ENCODE results near the gene SULT1A4. TPM values are rescaled to one million over a fixed set of nuclear protein-coding genes. Genes with fewer than 3 reads are reported as not detected.
"Not testable (repeated sequence)": the region's sequence is repeated elsewhere in the genome, so short reads cannot be mapped to it uniquely, and the experiment has no call there.

Gene SULT1A4
- total RNA-seq, result 3.3 and 3.7 TPM in 2 replicates
- long read RNA-seq, result 0 reads

DNA sequence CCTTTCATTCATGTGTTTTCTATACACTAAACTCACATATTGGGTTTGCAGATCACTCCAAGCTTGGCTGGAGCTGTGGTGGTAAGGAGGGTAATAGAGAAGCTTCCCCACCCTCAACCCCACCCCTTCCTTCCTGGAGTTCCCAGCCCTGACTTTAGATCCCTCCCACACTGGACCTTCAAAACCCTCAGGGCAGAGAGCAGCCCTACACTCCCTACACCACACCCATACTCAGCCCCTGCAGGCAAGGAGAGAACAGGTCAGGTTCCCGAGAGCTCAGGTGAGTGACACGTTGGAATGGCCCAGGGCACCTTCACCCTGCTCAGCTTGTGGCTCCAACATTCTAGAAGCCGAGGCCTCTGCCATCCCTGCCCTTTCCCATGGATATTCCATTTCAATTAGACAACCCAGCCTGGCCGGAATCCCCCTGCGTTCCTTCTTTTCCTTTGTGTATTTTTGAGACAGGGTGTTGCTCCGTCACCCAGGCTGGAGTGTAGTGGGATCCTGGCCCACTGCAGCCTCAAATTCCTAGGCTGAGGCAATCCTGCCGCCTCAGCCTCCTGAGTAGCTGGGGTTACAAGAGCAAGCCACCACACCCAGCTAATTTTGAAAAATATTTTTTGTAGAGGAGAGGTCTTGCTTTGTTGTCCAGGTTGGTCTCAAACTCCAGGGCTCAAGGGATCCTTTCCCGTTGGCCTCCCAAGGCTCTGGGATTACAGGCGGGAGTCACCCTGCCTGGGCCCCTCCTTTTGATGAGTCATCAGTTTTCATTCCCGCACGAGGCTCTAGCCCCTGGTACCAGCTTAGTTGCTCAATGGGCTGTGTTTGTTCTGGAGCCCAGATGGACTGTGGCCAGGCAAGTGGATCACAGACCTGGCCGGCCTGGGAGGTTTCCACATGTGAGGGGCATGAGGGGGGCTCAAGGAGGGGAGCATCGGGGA is at the start of gene SULT1A4:
TSS of gene SULT1A4 (plus strand) at position 208 of the 941 bp plus-strand sequence. CDS start 1,473 bp downstream, outside the sequence.
- not testable (repeated sequence) for H3K4me3 Mint-ChIP-seq (ENCODE audit: low read depth); H3K9me3 Mint-ChIP-seq (ENCODE audit: low read depth); H3K4me1 Mint-ChIP-seq (ENCODE audit: low read depth); DNase-seq (ENCODE audit: low spot score, unreplicated experiment); H3K27ac Mint-ChIP-seq; H3K27me3 Mint-ChIP-seq; H3K36me3 Mint-ChIP-seq (ENCODE audit: insufficient read depth)

DNA sequence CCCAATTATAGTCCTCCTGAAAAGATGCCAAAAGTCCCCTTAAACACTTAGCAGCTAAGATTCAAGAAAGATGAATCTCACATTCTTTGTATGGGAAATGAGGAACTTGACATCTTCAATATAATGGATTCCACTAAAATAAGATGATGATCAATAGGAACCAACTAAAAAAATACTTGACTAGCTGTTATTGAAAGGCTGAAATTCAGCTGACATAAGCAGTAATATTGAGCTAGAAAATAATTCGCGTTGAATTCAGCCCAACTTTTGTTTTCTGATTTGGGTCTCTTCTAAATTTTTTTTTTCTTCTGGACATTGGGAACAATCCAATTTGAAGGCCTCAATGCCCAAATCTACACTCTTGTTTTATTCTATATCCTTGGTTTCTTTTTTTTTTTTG is 36.1 kb upstream of the SULT1A4 start:
- not testable (repeated sequence) for H3K27me3 Mint-ChIP-seq; H3K4me3 Mint-ChIP-seq (ENCODE audit: low read depth); H3K4me1 Mint-ChIP-seq (ENCODE audit: low read depth)

GRCh38 chr16:29425390-29425789 is 34.3 kb upstream of the SULT1A4 start:
- not testable (repeated sequence) for H3K27ac Mint-ChIP-seq; H3K9me3 Mint-ChIP-seq (ENCODE audit: low read depth); H3K4me3 Mint-ChIP-seq (ENCODE audit: low read depth); DNase-seq (ENCODE audit: low spot score, unreplicated experiment); H3K36me3 Mint-ChIP-seq (ENCODE audit: insufficient read depth); H3K27me3 Mint-ChIP-seq; H3K4me1 Mint-ChIP-seq (ENCODE audit: low read depth)

More for the DNA sequence above, 36.1 kb upstream of the SULT1A4 start:
- H3K9me3 Mint-ChIP-seq (ENCODE audit: low read depth); H3K36me3 Mint-ChIP-seq (ENCODE audit: insufficient read depth); H3K27ac Mint-ChIP-seq; DNase-seq (ENCODE audit: low spot score, unreplicated experiment): not testable (repeated sequence)

DNA sequence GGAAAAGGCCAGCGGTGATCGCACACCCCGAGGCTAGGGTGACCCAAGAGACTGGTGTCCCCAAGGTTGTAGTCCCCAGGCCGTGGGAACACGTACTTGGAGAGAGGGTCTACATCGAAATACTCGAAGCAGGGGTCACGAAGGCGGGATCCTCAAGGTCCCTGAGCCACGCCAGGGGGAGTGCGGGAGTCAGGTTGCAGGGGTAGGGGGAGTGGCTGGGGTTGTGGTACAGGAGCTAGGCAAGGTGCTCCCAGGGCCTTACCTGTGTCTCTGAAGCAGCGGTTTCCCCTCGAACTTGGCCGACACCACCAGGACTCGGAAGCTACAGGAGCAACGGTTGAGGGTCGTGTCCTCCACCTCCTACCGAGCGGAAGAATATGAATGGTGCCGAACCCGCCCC is 6.0 kb upstream of the SULT1A4 start:
- H3K27me3 Mint-ChIP-seq; H3K27ac Mint-ChIP-seq; H3K4me1 Mint-ChIP-seq (ENCODE audit: low read depth); DNase-seq (ENCODE audit: low spot score, unreplicated experiment); H3K36me3 Mint-ChIP-seq (ENCODE audit: insufficient read depth); H3K4me3 Mint-ChIP-seq (ENCODE audit: low read depth); H3K9me3 Mint-ChIP-seq (ENCODE audit: low read depth): not testable (repeated sequence)

DNA sequence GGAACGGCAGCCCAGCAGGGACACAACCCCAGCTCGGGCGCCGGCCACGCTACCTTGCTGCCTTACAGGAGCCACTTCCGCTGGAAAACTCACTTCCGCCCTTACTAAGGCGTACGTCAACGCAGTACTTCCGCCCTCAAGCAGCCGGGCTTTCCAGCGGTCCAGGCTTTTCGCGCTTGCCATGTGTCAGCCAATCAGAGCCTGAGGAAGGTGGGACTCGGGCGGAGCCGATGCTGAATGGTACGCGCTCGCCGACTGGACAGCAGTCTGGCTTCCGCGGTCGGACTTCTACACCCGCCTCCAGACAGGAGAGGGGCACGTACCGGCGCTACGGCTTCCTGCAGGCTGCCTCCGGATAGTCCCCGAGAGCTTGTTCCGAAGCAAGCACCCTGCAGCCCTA is 5.4 kb upstream of the SULT1A4 start, which contains the start of the genes BOLA2 and SLX1B:
TSS of gene BOLA2 (minus strand) at position 83 of the 400 bp plus-strand sequence. CDS start 98 bp downstream, outside the sequence.
TSS of gene SLX1B (plus strand) at position 265 of the 400 bp plus-strand sequence.
- H3K4me3 Mint-ChIP-seq (ENCODE audit: low read depth); H3K27me3 Mint-ChIP-seq; H3K4me1 Mint-ChIP-seq (ENCODE audit: low read depth); DNase-seq (ENCODE audit: low spot score, unreplicated experiment); H3K27ac Mint-ChIP-seq; H3K9me3 Mint-ChIP-seq (ENCODE audit: low read depth); H3K36me3 Mint-ChIP-seq (ENCODE audit: insufficient read depth): not testable (repeated sequence)

- not testable (repeated sequence) for H3K27ac Mint-ChIP-seq; H3K4me1 Mint-ChIP-seq (ENCODE audit: low read depth); H3K4me3 Mint-ChIP-seq (ENCODE audit: low read depth); H3K9me3 Mint-ChIP-seq (ENCODE audit: low read depth); H3K36me3 Mint-ChIP-seq (ENCODE audit: insufficient read depth); DNase-seq (ENCODE audit: low spot score, unreplicated experiment); H3K27me3 Mint-ChIP-seq
Observed at GRCh38 chr16:29454828-29455227, 4.9 kb upstream of the SULT1A4 start.

GRCh38 chr16:29457660-29458059 is 2.1 kb upstream of the SULT1A4 start:
- not testable (repeated sequence) for H3K36me3 Mint-ChIP-seq (ENCODE audit: insufficient read depth); H3K9me3 Mint-ChIP-seq (ENCODE audit: low read depth); DNase-seq (ENCODE audit: low spot score, unreplicated experiment); H3K4me1 Mint-ChIP-seq (ENCODE audit: low read depth); H3K4me3 Mint-ChIP-seq (ENCODE audit: low read depth); H3K27ac Mint-ChIP-seq; H3K27me3 Mint-ChIP-seq

DNA sequence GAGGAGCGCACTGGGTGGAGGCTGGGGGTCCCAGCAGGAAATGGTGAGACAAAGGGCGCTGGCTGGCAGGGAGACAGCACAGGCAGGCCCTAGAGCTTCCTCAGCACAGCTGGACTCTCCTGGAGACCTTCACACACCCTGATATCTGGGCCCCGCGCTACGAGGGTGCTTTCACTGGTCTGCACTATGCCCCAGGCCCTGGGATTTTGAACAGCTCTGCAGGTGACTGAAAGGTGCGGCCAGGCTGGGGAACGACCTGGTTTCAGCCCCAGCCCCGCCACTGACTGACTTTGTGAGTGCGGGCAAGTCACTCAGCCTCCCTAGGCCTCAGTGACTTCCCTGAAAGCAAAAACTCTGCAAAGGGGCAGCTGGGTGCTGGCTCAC is 926 bp downstream of the SULT1A4 start:
- not testable (repeated sequence) for DNase-seq (ENCODE audit: low spot score, unreplicated experiment); H3K4me3 Mint-ChIP-seq (ENCODE audit: low read depth); H3K27me3 Mint-ChIP-seq; H3K36me3 Mint-ChIP-seq (ENCODE audit: insufficient read depth); H3K4me1 Mint-ChIP-seq (ENCODE audit: low read depth); H3K27ac Mint-ChIP-seq; H3K9me3 Mint-ChIP-seq (ENCODE audit: low read depth)

GRCh38 chr16:29465985-29466824 is 6.5 kb downstream of the SULT1A4 start:
- H3K9me3 Mint-ChIP-seq (ENCODE audit: low read depth); H3K4me3 Mint-ChIP-seq (ENCODE audit: low read depth); H3K36me3 Mint-ChIP-seq (ENCODE audit: insufficient read depth); DNase-seq (ENCODE audit: low spot score, unreplicated experiment); H3K27me3 Mint-ChIP-seq; H3K4me1 Mint-ChIP-seq (ENCODE audit: low read depth); H3K27ac Mint-ChIP-seq: not testable (repeated sequence)

GRCh38 chr16:29466904-29467303 is 7.2 kb downstream of the SULT1A4 start:
- H3K27me3 Mint-ChIP-seq; H3K4me1 Mint-ChIP-seq (ENCODE audit: low read depth); H3K4me3 Mint-ChIP-seq (ENCODE audit: low read depth); DNase-seq (ENCODE audit: low spot score, unreplicated experiment); H3K9me3 Mint-ChIP-seq (ENCODE audit: low read depth); H3K27ac Mint-ChIP-seq; H3K36me3 Mint-ChIP-seq (ENCODE audit: insufficient read depth): not testable (repeated sequence)

DNA sequence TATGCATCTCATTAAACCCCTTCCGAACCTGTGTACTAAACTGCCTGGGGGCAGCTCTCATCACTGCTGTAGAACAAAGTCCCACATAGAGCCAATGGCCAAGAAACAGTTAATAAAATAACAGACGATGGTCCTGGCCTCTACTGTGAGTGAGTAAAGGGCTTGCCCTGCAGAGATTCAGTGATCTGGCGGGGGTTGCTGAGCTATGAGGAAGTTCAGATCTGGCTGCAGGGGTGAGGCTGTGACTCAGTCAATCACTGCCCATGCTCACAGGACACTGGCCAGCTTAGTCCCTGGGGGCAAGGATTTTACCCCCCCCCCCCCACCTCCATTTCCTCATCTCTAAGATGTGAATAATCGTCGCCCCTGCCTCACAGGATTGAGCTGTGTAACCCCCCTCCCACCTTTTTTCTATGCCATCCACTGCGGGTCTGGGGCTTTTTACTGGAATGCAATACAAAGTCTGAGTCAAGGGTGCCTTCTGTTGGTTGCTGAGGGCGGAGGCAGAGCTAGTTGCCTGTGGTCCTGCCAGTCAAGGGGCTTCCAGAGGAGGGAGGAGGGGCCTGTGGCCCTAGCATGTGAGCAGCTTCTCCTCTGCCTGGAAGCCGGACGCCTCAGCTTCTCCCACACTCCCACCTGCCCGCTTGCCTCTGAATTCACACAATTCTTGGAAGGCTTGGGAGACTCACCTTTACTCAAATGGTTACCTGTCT is 8.1 kb downstream of the SULT1A4 start:
- not testable (repeated sequence) for H3K9me3 Mint-ChIP-seq (ENCODE audit: low read depth); DNase-seq (ENCODE audit: low spot score, unreplicated experiment); H3K27ac Mint-ChIP-seq; H3K4me1 Mint-ChIP-seq (ENCODE audit: low read depth); H3K27me3 Mint-ChIP-seq; H3K4me3 Mint-ChIP-seq (ENCODE audit: low read depth); H3K36me3 Mint-ChIP-seq (ENCODE audit: insufficient read depth)

DNA sequence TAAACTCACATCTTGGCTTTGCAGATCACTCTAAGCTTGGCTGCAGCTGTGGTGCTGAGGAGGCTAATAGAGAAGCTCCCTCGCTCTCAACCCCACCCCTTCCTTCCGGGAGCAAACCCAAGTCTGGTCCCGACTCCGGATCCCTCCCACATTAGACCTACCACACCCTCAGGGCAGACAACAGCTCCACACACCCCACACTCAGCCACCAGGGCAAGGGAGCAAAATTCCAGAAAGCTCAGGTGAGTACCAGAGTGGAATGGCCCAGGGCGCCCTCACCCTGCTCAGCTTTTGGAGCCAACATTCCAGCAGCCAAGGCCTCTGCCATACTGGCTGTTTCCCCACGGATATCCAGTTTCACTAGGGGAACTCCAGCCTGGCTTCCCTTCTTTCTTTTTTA is 9.9 kb downstream of the SULT1A4 start:
- H3K27me3 Mint-ChIP-seq; H3K4me1 Mint-ChIP-seq (ENCODE audit: low read depth); DNase-seq (ENCODE audit: low spot score, unreplicated experiment); H3K4me3 Mint-ChIP-seq (ENCODE audit: low read depth); H3K36me3 Mint-ChIP-seq (ENCODE audit: insufficient read depth); H3K27ac Mint-ChIP-seq; H3K9me3 Mint-ChIP-seq (ENCODE audit: low read depth): not testable (repeated sequence)

Measured in progenitor cell of endocrine pancreas (in vitro differentiated cells).